ENCODE measurements around the gene ADGRG2.

DNA sequence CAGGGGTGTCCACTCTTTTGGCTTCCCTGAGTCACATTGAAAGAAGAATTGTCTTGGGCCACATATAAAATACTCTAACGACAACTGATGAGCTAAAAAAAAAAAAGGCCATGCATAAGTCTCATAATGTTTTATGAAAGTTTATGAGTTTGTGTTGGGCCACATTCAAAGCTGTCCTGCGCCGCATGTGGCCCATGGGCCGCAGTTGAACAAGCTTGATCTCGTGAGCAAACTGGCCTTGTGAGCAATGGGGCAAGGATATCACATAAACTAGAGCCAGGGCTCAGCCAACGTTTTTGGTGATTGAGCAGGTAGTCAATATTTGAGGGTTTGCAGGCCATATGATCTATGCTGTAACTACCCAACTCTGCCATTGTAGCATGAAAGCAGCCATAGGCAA is 93.7 kb downstream of the ADGRG2 start:
- TF ChIP-seq FOXK2 (IDR thresholded peaks at IDR 0.05), result no peak
- no peak for TF ChIP-seq SP1 (IDR thresholded peaks at IDR 0.05)
- no peak for TF ChIP-seq ARNT (IDR thresholded peaks at IDR 0.05)
- no peak for TF ChIP-seq CTBP1 (IDR thresholded peaks at IDR 0.05; ENCODE audit: borderline replicate concordance)
- TF ChIP-seq BHLHE40 (IDR thresholded peaks at IDR 0.05; ENCODE audit: borderline replicate concordance), result no peak
- no peak for TF ChIP-seq SUZ12 (IDR thresholded peaks at IDR 0.05)
- TF ChIP-seq FOXA1 (IDR thresholded peaks at IDR 0.05), result no peak
- TF ChIP-seq LEF1 (IDR thresholded peaks at IDR 0.05; ENCODE audit: borderline replicate concordance), result no peak
- no peak for TF ChIP-seq FOXM1 (IDR thresholded peaks at IDR 0.05; ENCODE audit: borderline replicate concordance)
- TF ChIP-seq TARDBP (IDR thresholded peaks at IDR 0.05), result no peak
- no peak for TF ChIP-seq ZNF384 (IDR thresholded peaks at IDR 0.05)
- TF ChIP-seq L3MBTL2 (conservative IDR thresholded peaks at IDR 0.05), result no peak
